ENCODE measurements around the gene ODF4. TPM values are rescaled to one million over a fixed set of nuclear protein-coding genes. Genes with fewer than 3 reads are reported as not detected.

Gene ODF4, protein sequence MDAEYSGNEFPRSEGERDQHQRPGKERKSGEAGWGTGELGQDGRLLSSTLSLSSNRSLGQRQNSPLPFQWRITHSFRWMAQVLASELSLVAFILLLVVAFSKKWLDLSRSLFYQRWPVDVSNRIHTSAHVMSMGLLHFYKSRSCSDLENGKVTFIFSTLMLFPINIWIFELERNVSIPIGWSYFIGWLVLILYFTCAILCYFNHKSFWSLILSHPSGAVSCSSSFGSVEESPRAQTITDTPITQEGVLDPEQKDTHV
- not detected for total RNA-seq

DNA sequence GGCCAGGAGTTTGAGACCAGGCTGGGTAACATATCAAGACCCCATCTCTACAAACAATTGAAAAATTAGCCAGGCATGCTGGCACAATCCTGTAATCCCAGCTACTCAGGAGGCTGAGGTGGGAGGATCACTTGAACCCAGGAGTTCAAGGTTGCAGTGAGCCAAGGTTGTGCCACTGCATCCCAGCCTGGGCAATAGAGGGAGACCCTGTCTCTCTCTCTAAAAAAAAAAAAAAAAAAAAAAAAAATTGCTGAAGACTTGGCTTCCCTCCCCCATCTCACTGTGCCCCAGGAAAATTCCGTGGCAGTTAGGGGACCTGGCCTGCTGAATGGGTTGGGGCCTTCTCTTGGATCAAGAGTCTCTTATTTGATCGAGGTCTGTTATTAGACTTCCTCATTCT, at the start of gene ODF4:
ODF4 (plus strand) TSS at position 301 of the 400 bp plus-strand sequence. CDS start 212 bp downstream, outside the sequence.
- Mint-ChIP-seq H3K4me3 (no peak within 1 kb of the TSS), H3K27me3 (no peaks in the 10 kb centered on the region), H3K4me1 (peaks cover 9% of the 10 kb centered on the region), H3K27ac (no peak within 1 kb of the TSS), H3K9me3 (no peaks in the 10 kb centered on the region), H3K36me3 (ENCODE audit: low read depth) (no peaks in the 10 kb centered on the region)
- no peak for DNase-seq
- CTCF ChIA-PET: interaction anchor here (0.6 kb wide), 1 partner anchor 806 kb away, joined by 3 read pairs; no protein-coding TSS in a partner anchor
- POLR2A ChIA-PET: no interaction called here

DNA sequence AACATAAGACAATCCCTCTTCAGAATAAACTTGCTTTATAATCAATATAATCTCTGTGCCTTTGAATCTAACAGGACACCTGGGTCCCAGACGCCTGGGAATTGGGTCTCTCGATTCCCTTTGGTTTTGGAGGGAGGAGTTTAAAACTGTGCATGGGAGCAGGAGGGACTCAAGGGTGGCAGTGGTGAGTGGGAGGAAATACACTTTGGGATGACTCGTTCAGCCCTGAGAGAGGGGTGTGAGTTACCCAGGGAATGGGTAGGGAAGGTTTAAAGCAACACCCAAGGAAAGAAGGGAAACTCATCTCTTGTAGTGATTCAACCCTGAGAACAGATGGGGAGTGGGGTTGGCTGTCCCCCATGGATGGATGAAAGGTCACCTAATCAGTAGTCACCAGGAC, 49.6 kb upstream of the ODF4 start:
- POLR2A ChIA-PET: no interaction called here
- H3K4me1 Mint-ChIP-seq: peaks cover 50% of the 10 kb centered on the region

DNA sequence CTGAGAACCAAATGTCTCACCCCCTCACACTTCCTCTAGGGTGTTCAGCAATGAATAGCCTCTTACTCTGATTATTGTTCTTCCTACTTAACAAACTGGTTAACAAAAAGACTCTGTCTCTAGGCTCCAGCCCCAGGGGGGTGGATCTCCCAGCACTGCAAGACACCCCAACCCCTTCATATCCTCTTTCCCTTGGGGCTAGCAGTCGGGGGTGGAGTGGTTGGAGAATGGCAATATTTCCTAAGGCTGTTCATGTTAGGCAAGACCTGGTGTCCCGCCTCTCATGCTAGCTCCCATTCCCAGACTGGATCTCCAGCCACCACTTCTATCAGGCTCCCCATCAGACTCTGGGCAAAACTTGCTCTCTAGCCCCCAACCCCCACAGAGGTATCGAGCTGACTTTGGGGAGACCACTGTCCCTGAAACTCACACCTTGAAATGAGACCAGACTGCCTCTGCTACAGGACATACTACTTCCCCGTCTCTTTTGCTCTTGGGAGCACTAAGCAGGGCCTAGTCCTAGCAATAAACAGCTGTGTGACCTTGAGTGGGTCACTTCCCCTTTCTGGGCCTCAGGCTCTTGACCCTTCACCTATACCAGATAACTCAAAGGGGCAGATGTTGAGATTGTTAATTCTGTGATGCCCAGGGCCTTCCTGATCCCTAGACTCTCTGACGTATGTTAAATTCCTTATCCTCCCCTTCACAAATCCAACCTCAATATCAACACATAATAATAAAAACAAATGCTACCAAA, 46.8 kb upstream of the ODF4 start:
- peaks cover 61% of the 10 kb centered on the region for H3K4me1 Mint-ChIP-seq
- H3K27me3 Mint-ChIP-seq: no peaks in the 10 kb centered on the region

More for the DNA sequence above, 49.6 kb upstream of the ODF4 start:
- no peaks in the 10 kb centered on the region for H3K9me3 Mint-ChIP-seq
- CTCF ChIA-PET: no interaction called here
- H3K27me3 Mint-ChIP-seq: no peaks in the 10 kb centered on the region
- no peak overlapping the region for H3K27ac Mint-ChIP-seq
- H3K4me3 Mint-ChIP-seq: peak overlapping the region; percentile 93
- no peak for DNase-seq
- H3K36me3 Mint-ChIP-seq (ENCODE audit: low read depth): peaks cover 22% of the 10 kb centered on the region

DNA sequence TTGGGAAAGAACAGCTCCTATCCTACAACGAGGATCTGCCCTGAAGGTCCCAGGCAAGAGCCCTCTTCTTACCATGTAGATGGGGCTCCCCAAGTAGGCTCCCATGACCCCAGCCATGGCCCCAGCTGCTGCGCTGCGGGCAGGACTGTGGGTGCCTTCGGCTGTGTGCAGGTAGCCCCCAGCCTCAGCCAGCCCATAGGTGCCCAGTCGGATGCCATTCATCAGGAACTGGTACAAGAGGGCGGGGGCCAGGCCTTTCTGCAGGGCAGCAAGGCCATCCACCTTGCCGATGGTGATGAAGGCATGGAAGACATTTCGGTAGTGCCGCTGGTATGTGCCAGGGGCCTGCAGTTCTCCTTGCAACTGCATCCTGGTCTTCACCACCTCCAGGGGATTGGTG, 45.3 kb upstream of the ODF4 start:
- Mint-ChIP-seq H3K9me3 (no peaks in the 10 kb centered on the region), H3K27me3 (no peaks in the 10 kb centered on the region), H3K27ac (peak overlapping the region; percentile 88), H3K4me1 (peaks cover 52% of the 10 kb centered on the region), H3K4me3 (peak overlapping the region; percentile 79), H3K36me3 (ENCODE audit: low read depth) (peaks cover 19% of the 10 kb centered on the region)
- no peak for DNase-seq
- POLR2A ChIA-PET: no interaction called here
- CTCF ChIA-PET: interaction anchor here (0.6 to 1.6 kb wide), 6 partner anchors 12 to 627 kb away, joined by 3 to 4 read pairs (median 3); no protein-coding TSS in a partner anchor

More for the DNA sequence above, 46.8 kb upstream of the ODF4 start:
- no peak for DNase-seq
- POLR2A ChIA-PET: no interaction called here
- Mint-ChIP-seq H3K36me3 (ENCODE audit: low read depth) (peaks cover 25% of the 10 kb centered on the region), H3K4me3 (no peak overlapping the region), H3K9me3 (no peaks in the 10 kb centered on the region), H3K27ac (peak overlapping the region; percentile 2)
- CTCF ChIA-PET: interaction anchor here (0.6 kb wide), 1 partner anchor 47 kb away, joined by 3 read pairs; no protein-coding TSS in a partner anchor

DNA sequence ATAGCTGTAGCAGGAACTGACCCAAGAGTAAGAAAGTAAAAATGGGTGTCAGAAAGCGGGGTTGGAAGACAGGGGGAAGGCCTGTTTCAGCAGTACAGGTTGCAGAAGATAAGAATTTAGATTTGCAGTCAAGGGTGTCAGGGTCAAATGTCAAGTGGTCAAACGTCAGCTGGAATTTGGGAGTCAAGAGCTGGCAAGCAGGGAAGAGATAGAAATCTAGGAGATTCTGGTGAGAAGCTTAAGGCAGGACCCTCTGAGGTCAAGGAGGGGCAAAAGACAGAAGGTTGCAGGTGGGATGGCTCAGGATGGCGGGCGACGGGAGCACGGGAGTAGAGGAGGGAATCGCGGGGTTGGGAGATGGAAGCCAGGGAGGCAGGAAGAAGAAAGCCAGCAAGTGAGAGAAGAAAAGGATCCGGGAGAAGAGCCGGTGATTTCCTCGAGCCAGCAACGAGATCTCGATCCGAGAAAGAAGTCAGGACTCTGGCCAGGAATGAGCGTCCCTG, 44.8 kb upstream of the ODF4 start:
- DNase-seq: no peak
- Mint-ChIP-seq H3K9me3 (no peaks in the 10 kb centered on the region), H3K36me3 (ENCODE audit: low read depth) (peaks cover 15% of the 10 kb centered on the region), H3K4me1 (peaks cover 47% of the 10 kb centered on the region), H3K27ac (peak overlapping the region; percentile 88), H3K4me3 (peak overlapping the region; percentile 79), H3K27me3 (no peaks in the 10 kb centered on the region)
- ChIA-PET CTCF (interaction anchor here (0.6 to 1.9 kb wide), 16 partner anchors 9 to 628 kb away, joined by 3 to 10 read pairs (median 3); no protein-coding TSS in a partner anchor), POLR2A (interaction anchor here (0.6 to 1.2 kb wide), 6 partner anchors 12 to 1051 kb away, joined by 3 to 7 read pairs (median 4); partner anchors contain the start of gene CTC1)

DNA sequence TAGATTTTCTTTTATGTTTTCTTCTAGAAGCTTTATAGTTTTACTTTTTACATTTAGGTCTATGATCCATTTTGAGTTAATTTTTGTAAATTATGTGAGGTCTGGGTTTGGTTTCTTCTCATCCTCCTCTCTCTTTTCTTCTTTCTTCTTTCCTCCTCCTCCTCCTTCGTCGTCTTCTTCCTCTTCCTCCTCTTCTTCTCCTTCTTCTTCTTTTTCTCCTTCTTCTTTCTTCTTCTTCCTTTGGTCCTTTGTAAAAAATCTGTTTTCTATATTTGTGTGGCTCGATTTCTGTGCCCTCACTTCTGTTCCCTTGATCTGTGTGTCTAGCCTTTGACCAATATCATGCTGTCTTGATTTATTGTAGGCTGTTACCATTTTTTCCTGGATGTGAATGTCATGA, 39.4 kb upstream of the ODF4 start:
- CTCF ChIA-PET: interaction anchor here (0.6 to 1.2 kb wide), 5 partner anchors 73 to 421 kb away, joined by 3 to 8 read pairs (median 3); partner anchors contain the start of genes AURKB and RPL26
- H3K4me1 Mint-ChIP-seq: peaks cover 23% of the 10 kb centered on the region
- H3K9me3 Mint-ChIP-seq: no peaks in the 10 kb centered on the region
- no peak overlapping the region for H3K27ac Mint-ChIP-seq
- no peak overlapping the region for H3K4me3 Mint-ChIP-seq
- POLR2A ChIA-PET: interaction anchor here (0.6 kb wide), 1 partner anchor 52 kb away, joined by 3 read pairs; the partner anchor contains the start of gene CTC1
- no peak for DNase-seq
- H3K27me3 Mint-ChIP-seq: no peaks in the 10 kb centered on the region
- peaks cover 3% of the 10 kb centered on the region for H3K36me3 Mint-ChIP-seq (ENCODE audit: low read depth)

DNA sequence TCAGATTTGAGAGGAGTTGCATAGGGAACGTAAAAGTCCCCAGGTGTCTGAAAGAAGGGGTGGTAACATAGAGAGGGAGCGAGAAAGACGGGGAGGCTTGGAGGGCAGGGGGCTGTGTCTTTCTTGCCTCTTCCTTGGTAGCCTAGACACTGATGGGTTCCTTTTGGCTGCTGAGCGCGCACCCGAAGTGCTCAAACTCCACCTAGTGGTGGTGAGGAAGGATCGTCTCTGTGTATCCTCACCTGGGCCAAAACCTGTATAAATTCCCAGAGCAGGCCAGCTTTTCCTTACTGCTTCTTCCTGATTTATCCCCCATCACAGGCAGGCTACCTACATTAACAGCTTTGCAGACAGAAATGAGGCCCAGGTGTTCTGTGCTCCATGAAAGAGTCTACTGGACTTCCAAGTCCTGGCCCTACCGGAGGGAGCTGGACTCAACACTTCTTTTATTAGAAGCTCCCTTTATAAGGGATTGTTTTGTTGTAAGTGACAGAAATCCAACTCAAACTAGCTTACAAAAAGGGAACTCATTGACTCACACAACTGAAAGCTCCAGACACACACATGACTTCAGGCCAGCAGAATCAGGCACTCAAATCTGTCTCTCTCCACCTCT, 38.9 kb upstream of the ODF4 start:
- CTCF ChIA-PET: interaction anchor here (0.6 to 1.2 kb wide), 8 partner anchors 12 to 222 kb away, joined by 3 to 9 read pairs (median 3); partner anchors contain the start of genes AURKB and RPL26
- Mint-ChIP-seq H3K27me3 (no peaks in the 10 kb centered on the region), H3K4me3 (no peak overlapping the region), H3K4me1 (peaks cover 21% of the 10 kb centered on the region), H3K9me3 (no peaks in the 10 kb centered on the region), H3K27ac (no peak overlapping the region), H3K36me3 (ENCODE audit: low read depth) (peaks cover 3% of the 10 kb centered on the region)
- POLR2A ChIA-PET: no interaction called here
- peak; percentile 69 for DNase-seq

DNA sequence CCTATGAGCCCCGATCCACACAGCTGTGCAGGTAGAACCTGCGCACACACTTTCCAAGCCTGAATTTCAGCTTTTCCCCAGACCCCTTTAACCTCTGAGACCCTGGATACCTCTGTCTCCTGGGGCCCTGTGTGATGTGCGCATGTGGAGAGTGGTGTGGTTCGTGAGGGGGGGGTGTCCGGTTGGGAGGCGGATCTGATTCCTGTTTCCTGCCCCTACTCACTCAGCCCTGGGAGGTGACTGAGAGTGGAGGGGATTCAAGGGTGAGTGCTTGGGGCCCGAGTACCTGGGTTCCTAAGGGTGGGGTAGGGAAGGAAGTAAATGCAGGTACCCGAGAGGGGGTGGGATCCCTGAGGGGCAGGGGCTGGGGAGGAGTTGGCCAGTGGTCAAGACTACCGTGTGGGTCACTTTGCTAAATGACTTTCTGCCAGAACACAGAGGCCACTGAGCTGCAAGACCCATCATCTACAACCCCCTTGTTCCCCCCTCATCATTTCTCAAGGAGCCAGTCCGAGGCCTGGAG, 29.0 kb upstream of the ODF4 start:
- H3K9me3 Mint-ChIP-seq: no peaks in the 10 kb centered on the region
- no peak overlapping the region for H3K27ac Mint-ChIP-seq
- CTCF ChIA-PET: interaction anchor here (0.6 kb wide), 1 partner anchor 94 kb away, joined by 3 read pairs; no protein-coding TSS in a partner anchor
- H3K36me3 Mint-ChIP-seq (ENCODE audit: low read depth): no peaks in the 10 kb centered on the region
- peaks cover 4% of the 10 kb centered on the region for H3K27me3 Mint-ChIP-seq
- POLR2A ChIA-PET: no interaction called here
- H3K4me1 Mint-ChIP-seq: peaks cover 3% of the 10 kb centered on the region
- no peak overlapping the region for H3K4me3 Mint-ChIP-seq
- DNase-seq: no peak

DNA sequence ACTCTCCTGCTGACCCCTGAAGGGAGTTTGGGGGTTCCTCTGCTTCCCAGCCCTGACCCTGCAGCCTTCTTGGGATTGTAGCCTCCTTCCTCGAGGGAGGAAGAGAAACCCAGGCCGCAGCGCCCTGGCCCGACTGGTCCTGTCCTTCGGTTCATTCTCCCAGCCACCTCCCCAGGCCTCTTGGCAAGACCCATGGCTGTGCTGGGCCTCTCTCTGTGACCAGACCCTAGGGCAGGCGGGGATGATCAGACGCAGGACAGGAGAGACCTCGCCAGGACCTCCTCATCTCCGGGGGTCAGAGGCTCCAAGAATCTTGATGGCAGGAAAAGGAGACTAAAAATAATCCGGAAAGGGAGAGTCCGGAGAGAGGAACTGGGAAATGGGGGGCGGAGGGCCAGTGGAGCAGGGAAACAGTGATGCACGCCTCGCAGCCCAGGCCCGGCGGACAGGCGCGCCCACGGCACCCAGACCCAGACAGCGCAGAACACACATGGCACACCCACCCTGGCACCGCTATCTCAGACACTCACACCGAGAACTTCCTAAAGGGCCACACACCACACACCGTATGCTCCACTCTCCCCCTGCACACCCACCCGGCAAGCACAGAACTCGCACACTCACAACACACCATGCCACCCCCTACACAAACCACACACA, 28.4 kb upstream of the ODF4 start:
- Mint-ChIP-seq H3K4me3 (no peak overlapping the region), H3K27me3 (peaks cover 4% of the 10 kb centered on the region), H3K4me1 (peaks cover 3% of the 10 kb centered on the region), H3K9me3 (no peaks in the 10 kb centered on the region), H3K27ac (no peak overlapping the region), H3K36me3 (ENCODE audit: low read depth) (no peaks in the 10 kb centered on the region)
- POLR2A ChIA-PET: no interaction called here
- no peak for DNase-seq
- CTCF ChIA-PET: interaction anchor here (0.6 kb wide), 1 partner anchor 95 kb away, joined by 3 read pairs; no protein-coding TSS in a partner anchor

DNA sequence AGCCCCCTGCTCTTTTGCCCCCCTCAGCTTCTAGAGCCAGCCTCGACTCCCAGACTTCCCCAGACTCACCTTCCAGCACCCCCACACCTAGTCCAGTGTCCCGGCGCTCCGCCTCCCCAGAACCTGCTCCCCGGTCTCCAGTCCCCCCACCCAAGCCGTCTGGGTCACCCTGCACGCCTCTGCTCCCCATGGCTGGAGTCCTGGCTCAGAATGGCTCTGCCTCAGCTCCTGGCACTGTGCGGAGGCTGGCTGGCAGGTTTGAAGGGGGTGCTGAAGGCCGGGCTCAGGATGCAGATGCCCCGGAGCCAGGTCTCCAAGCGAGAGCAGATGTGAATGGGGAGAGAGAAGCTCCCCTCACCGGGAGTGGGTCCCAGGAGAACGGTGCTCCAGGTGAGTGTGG, 27.4 kb upstream of the ODF4 start:
- Mint-ChIP-seq H3K9me3 (no peaks in the 10 kb centered on the region), H3K4me1 (peaks cover 3% of the 10 kb centered on the region), H3K4me3 (no peak overlapping the region), H3K27me3 (peaks cover 5% of the 10 kb centered on the region), H3K27ac (no peak overlapping the region), H3K36me3 (ENCODE audit: low read depth) (no peaks in the 10 kb centered on the region)
- no peak for DNase-seq
- POLR2A ChIA-PET: no interaction called here
- CTCF ChIA-PET: interaction anchor here (1.1 kb wide), 1 partner anchor 17 kb away, joined by 3 read pairs; the partner anchor contains the start of gene SLC25A35

DNA sequence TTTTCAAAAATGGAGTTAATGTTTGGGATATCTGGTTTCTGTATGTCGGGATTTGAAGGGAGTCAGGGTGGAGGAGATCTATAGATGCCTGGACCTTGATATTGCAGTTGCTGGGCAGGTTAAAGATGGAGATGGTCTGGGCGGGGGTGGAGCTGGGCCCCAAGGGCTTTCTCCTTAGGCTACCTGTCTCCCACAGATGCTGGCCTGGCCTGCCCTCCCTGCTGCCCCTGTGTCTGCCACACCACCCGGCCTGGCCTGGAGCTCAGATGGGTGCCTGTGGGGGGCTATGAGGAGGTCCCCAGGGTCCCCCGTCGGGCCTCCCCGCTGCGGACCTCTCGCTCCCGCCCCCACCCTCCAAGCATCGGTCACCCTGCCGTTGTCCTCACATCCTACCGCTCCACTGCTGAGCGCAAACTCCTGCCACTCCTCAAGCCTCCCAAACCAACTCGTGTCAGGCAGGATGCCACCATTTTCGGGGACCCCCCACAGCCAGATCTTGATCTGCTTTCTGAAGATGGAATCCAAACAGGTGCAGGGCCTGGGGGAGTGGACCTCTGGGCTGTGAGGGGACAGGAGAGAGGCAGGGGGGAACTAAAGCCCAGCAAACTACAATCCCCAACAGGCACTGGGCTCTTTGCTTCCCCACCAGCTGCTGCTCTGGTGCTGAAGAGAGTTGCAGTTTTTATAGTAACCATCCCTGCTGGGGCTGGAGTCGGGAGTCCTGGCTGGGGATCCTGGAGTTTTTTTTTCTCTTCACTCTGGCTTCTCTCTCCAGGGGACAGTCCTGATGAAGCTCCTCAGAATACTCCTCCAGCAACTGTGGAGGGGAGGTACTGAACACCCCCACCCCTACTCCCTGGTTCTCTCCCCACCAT, 26.7 kb upstream of the ODF4 start:
- Mint-ChIP-seq H3K27me3 (peaks cover 5% of the 10 kb centered on the region), H3K36me3 (ENCODE audit: low read depth) (no peaks in the 10 kb centered on the region), H3K4me3 (no peak overlapping the region), H3K27ac (no peak overlapping the region), H3K4me1 (peaks cover 3% of the 10 kb centered on the region), H3K9me3 (no peaks in the 10 kb centered on the region)
- CTCF ChIA-PET: interaction anchor here (0.6 to 1.5 kb wide), 5 partner anchors 9 to 324 kb away, joined by 3 to 4 read pairs (median 3); partner anchors contain the start of gene SLC25A35
- POLR2A ChIA-PET: no interaction called here
- DNase-seq: no peak

Data from activated CD4-positive, alpha-beta T cell treated with anti-CD3 and anti-CD28 coated beads, Interleukin-2, amount 10 ng/mL, durations not matched to agents 7 days and 5 days (primary cell).